GM23338 (cell line): ENCODE results near the gene ATOH7. TPM values are rescaled to one million over a fixed set of nuclear protein-coding genes. Genes with fewer than 3 reads are reported as not detected.
A peak's percentile ranks its signal among the peaks of the same experiment; 100 is the strongest.

Experiments used
- ATAC-seq: fragments of 200-7000 bp; cut with Tn5 transposase; 3 replicates; pipeline ENCODE4 v1.9.1; 2020
- DNase-seq: peaks from one replicate; pipeline ENCODE4 v3.0.0-alpha.2; 2015; ENCODE audit warnings: low spot score
- H2AFZ ChIP-seq: fragments of 200-600 bp; sonication (generic); 2 replicates; pipeline ENCODE4 v1.8.0; 2016; ENCODE audit warnings: antibody characterized with exemption, mild to moderate bottlenecking, moderate library complexity
- H3F3A ChIP-seq: fragments of 200-600 bp; sonication (generic); replicated peaks from 2 replicates; pipeline ENCODE4 v1.8.0; 2017; ENCODE audit warnings: antibody characterized with exemption, mixed run types, low read depth
- H3K27ac ChIP-seq: fragments of 200-600 bp; sonication (generic); 2 replicates; pipeline ENCODE4 v1.6.1; 2016; ENCODE audit warnings: low read depth
- H3K27me3 ChIP-seq: fragments of 200-600 bp; sonication (generic); 2 replicates; pipeline ENCODE4 v1.8.0; 2016; ENCODE audit warnings: mild to moderate bottlenecking, mixed run types, moderate library complexity; ENCODE audit not compliant: insufficient read depth
- H3K36me3 ChIP-seq: fragments of 200-600 bp; sonication (generic); 2 replicates; pipeline ENCODE4 v1.8.0; 2016; ENCODE audit warnings: mild to moderate bottlenecking; ENCODE audit not compliant: insufficient read depth
- H3K4me1 ChIP-seq: fragments of 200-600 bp; sonication (generic); 2 replicates; pipeline ENCODE4 v1.8.0; 2016; ENCODE audit warnings: mild to moderate bottlenecking, moderate library complexity; ENCODE audit not compliant: insufficient read depth
- H3K4me2 ChIP-seq: fragments of 200-600 bp; sonication (generic); 2 replicates; pipeline ENCODE4 v1.7.1; 2017; ENCODE audit warnings: mixed run types
- H3K4me3 ChIP-seq: fragments of 200-600 bp; sonication (generic); 2 replicates; pipeline ENCODE4 v1.6.1; 2016; ENCODE audit warnings: mixed run types
- H3K79me2 ChIP-seq: fragments of 200-600 bp; sonication (generic); replicated peaks from 2 replicates; pipeline ENCODE4 v1.8.0; 2017; ENCODE audit warnings: mild to moderate bottlenecking; ENCODE audit not compliant: insufficient read depth
- H3K9me2 ChIP-seq: fragments of 200-600 bp; sonication (generic); 2 replicates; pipeline ENCODE4 v1.8.0; 2017; ENCODE audit not compliant: insufficient read depth
- H4K20me1 ChIP-seq: fragments of 200-600 bp; sonication (generic); replicated peaks from 2 replicates; pipeline ENCODE4 v1.8.0; 2017; ENCODE audit warnings: mild to moderate bottlenecking; ENCODE audit not compliant: insufficient read depth
- H3K27ac Mint-ChIP-seq: 2 replicates; pipeline ENCODE4 v1.8.0; 2020; ENCODE audit warnings: inconsistent platforms, mild to moderate bottlenecking, moderate library complexity, mixed read lengths
- H3K27me3 Mint-ChIP-seq: 3 replicates; pipeline ENCODE4 v1.8.0; 2022; ENCODE audit warnings: low read depth, mild to moderate bottlenecking, moderate library complexity, mixed read lengths, inconsistent platforms; ENCODE audit not compliant: insufficient read depth, poor library complexity
- H3K36me3 Mint-ChIP-seq: 3 replicates; pipeline ENCODE4 v1.8.0; 2021; ENCODE audit warnings: low read depth, mild to moderate bottlenecking, inconsistent platforms, moderate library complexity, mixed read lengths
- H3K4me1 Mint-ChIP-seq: 3 replicates; pipeline ENCODE4 v1.8.0; 2020; ENCODE audit warnings: mild to moderate bottlenecking, inconsistent platforms, mixed read lengths
- H3K4me3 Mint-ChIP-seq: 3 replicates; pipeline ENCODE4 v1.8.0; 2021; ENCODE audit warnings: moderate library complexity, mild to moderate bottlenecking, inconsistent platforms, mixed read lengths
- H3K9me3 Mint-ChIP-seq: 3 replicates; pipeline ENCODE4 v1.8.0; 2020; ENCODE audit warnings: moderate library complexity, mild to moderate bottlenecking, inconsistent platforms, mixed read lengths
- CREB1 ChIP-seq: fragments of 250-450 bp; sonication (Bioruptor Pico); IDR thresholded peaks from 2 replicates; pipeline ENCODE4 v1.5.0; 2020; ENCODE audit warnings: low read depth, mild to moderate bottlenecking, moderate library complexity
- CTCF ChIP-seq, 2 experiments: fragments of 200-600 bp in 1 of 2; sonication (generic) in 1 of 2; conservative IDR thresholded peaks; 2 replicates each; pipeline versions ENCODE4 v1.5.1 to v1.6.1; 2016 to 2017; ENCODE audit warnings: antibody characterized with exemption in 2 of 2, low read depth in 2 of 2, mild to moderate bottlenecking in 2 of 2, moderate library complexity in 1 of 2
- ETS1 ChIP-seq: IDR thresholded peaks from 2 replicates; pipeline ENCODE4 v1.6.1; 2016; ENCODE audit warnings: antibody characterized with exemption
- EZH2 ChIP-seq: fragments of 200-600 bp; sonication (generic); IDR thresholded peaks from one replicate; pipeline ENCODE4 v1.8.0; 2017; ENCODE audit warnings: antibody characterized with exemption, mild to moderate bottlenecking, low read depth; ENCODE audit not compliant: unreplicated experiment
- EZH2phosphoT487 ChIP-seq: fragments of 200-600 bp; sonication (generic); IDR thresholded peaks from one replicate; pipeline ENCODE4 v1.8.1; 2018; ENCODE audit warnings: antibody characterized with exemption; ENCODE audit not compliant: unreplicated experiment
- JUNB ChIP-seq: IDR thresholded peaks from one replicate; pipeline ENCODE4 v1.6.1; 2016; ENCODE audit warnings: antibody characterized with exemption; ENCODE audit not compliant: unreplicated experiment
- NANOG ChIP-seq: IDR thresholded peaks from 2 replicates; pipeline ENCODE4 v1.6.1; 2016; ENCODE audit warnings: antibody characterized with exemption, borderline replicate concordance
- STAT1 ChIP-seq: IDR thresholded peaks from one replicate; pipeline ENCODE4 v1.6.1; 2016; ENCODE audit warnings: antibody characterized with exemption; ENCODE audit not compliant: unreplicated experiment
- ZNF114 ChIP-seq: fragments of 250-450 bp; sonication (Bioruptor Pico); IDR thresholded peaks from 2 replicates; pipeline ENCODE4 v1.5.0; 2020; ENCODE audit warnings: mild to moderate bottlenecking, moderate library complexity
- ZNF331 ChIP-seq: fragments of 250-450 bp; sonication (Bioruptor Pico); IDR thresholded peaks from 2 replicates; pipeline ENCODE4 v1.5.0; 2020; ENCODE audit warnings: low read depth, mild to moderate bottlenecking, moderate library complexity
- ZNF462 ChIP-seq: fragments of 250-450 bp; sonication (Bioruptor Pico); IDR thresholded peaks from 2 replicates; pipeline ENCODE4 v1.5.0; 2020; ENCODE audit warnings: mild to moderate bottlenecking, moderate library complexity
- polyA plus RNA-seq: library from polyadenylated mRNA; unstranded; fragments of >200 nt; fragmentation: Nextera tagmentation; extraction: Ambion mirVana; gene quantifications from 2 replicates; pipeline ENCODE4 v1.2.1, GENCODE V29; 2016
- total RNA-seq: library from RNA; depleted of rRNA; stranded (reverse); fragments of >200 nt; shearing (Covaris generic); gene quantifications from 2 replicates; pipeline ENCODE4 v1.2.3, GENCODE V29; 2014; rRNA removed

The ATOH7 gene
- total and polyA plus RNA-seq, 2 experiments from 2014 or later: 0.23 to 1.2 TPM

GRCh38 chr10:68184546-68184945 is 47.4 kb downstream of the ATOH7 start:
- Mint-ChIP-seq H3K27ac (no peak overlapping the region), H3K4me3 (no peak overlapping the region), H3K27me3 (no peaks in the 10 kb centered on the region), H3K9me3 (no peaks in the 10 kb centered on the region; the same call in 2 of the 3 replicates), H3K4me1 (no peaks in the 10 kb centered on the region), H3K36me3 (no peaks in the 10 kb centered on the region)
- Histone ChIP-seq H4K20me1 (no peaks in the 10 kb centered on the region), H3K4me1 (no peaks in the 10 kb centered on the region), H3K79me2 (no peaks in the 10 kb centered on the region), H3F3A (no peaks in the 10 kb centered on the region), H3K36me3 (no peaks in the 10 kb centered on the region), H2AFZ (peak overlapping the region; percentile 90), H3K4me3 (no peak overlapping the region), H3K4me2 (no peak overlapping the region), H3K27me3 (no peaks in the 10 kb centered on the region), H3K27ac (no peak overlapping the region), H3K9me2 (no peaks in the 10 kb centered on the region)
- TF ChIP-seq EZH2phosphoT487 (no peak), ZNF462 (no peak), EZH2 (no peak), CTCF (conservative IDR thresholded peaks at IDR 0.05; ENCODE audit: low read depth in 2 of 2) (no peak), ZNF114 (CRISPR knock-in tag) (no peak), ZNF331 (CRISPR knock-in tag) (no peak), NANOG (no peak), CREB1 (CRISPR knock-in tag) (no peak), ETS1 (no peak), JUNB (no peak), STAT1 (no peak)
- DNase-seq: peak; percentile 22
- ATAC-seq: peak; percentile 71

Other genes starting within 250 kb of the ATOH7 start
- 60.4 and 67.2 TPM in 2 replicates for gene HERC4, start 156.8 kb downstream of the ATOH7 start, total RNA-seq
- 16.2 and 20.1 TPM in 2 replicates for gene HERC4, start 156.8 kb downstream of the ATOH7 start, polyA plus RNA-seq
- not detected in 2 replicates for gene MYPN, start 122.6 kb downstream of the ATOH7 start, total RNA-seq
- not detected in 2 replicates for gene MYPN, start 122.6 kb downstream of the ATOH7 start, polyA plus RNA-seq
- 87.2 and 87.4 TPM in 2 replicates for gene HNRNPH3, start 100.0 kb upstream of the ATOH7 start, total RNA-seq
- 324 and 367 TPM in 2 replicates for gene HNRNPH3, start 100.0 kb upstream of the ATOH7 start, polyA plus RNA-seq
- gene PBLD, start 100.8 kb upstream of the ATOH7 start, total RNA-seq: 0.90 and 1.2 TPM in 2 replicates
- gene PBLD, start 100.8 kb upstream of the ATOH7 start, polyA plus RNA-seq: 1.1 and 1.5 TPM in 2 replicates
- 9.3 and 10.3 TPM in 2 replicates for gene RUFY2, start 175.2 kb upstream of the ATOH7 start, total RNA-seq
- 15.6 and 17.3 TPM in 2 replicates for gene RUFY2, start 175.2 kb upstream of the ATOH7 start, polyA plus RNA-seq
- gene DNA2, start 239.9 kb upstream of the ATOH7 start, total RNA-seq: 46.9 and 49.3 TPM in 2 replicates
- 19.7 and 25.6 TPM in 2 replicates for gene DNA2, start 239.9 kb upstream of the ATOH7 start, polyA plus RNA-seq